Measurements from ENCODE around the gene MMGT1.

MMGT1 gene

DNA sequence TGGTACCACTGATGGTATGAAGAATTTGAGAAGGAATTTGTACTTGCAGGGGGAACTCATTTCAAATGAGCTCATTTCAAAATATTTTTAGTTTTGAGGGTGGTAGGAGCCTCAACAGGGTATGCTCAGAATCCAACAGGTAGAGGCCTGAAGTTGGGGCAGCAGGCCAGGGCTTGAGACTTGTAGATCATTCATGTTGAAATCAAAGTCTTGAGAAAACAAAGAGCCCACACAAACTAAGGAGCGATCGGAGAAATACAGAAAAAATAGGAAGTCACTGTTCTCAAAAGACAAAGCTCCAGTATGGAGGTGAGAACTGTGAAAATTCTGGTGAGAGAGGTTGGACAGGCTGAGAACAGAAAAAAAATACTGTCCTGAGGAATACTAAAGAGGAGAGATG is 10.5 kb upstream of the MMGT1 start:
- Histone ChIP-seq H3K27me3 (ENCODE audit: insufficient read depth, low read length) (no peaks in the 10 kb centered on the region), H3K36me3 (ENCODE audit: insufficient read depth, low read length) (no peaks in the 10 kb centered on the region), H3K27ac (ENCODE audit: low read depth, low read length) (no peak overlapping the region), H3K79me2 (ENCODE audit: control insufficient read depth, insufficient read depth, low read length, unreplicated experiment) (peaks cover 11% of the 10 kb centered on the region), H3K4me1 (ENCODE audit: control insufficient read depth, insufficient read depth, low read length, unreplicated experiment) (peaks cover 4% of the 10 kb centered on the region), H2AFZ (ENCODE audit: low read length, unreplicated experiment) (peak overlapping the region; percentile 98), H3K4me3 (ENCODE audit: low read depth, low read length) (peak overlapping the region; percentile 79)

GRCh38 chrX:135982860-135983259 is 9.1 kb upstream of the MMGT1 start:
- Histone ChIP-seq H3K4me3 (ENCODE audit: low read depth, low read length) (no peak overlapping the region), H2AFZ (ENCODE audit: low read length, unreplicated experiment) (no peak overlapping the region), H3K79me2 (ENCODE audit: control insufficient read depth, insufficient read depth, low read length, unreplicated experiment) (peaks cover 7% of the 10 kb centered on the region), H3K36me3 (ENCODE audit: insufficient read depth, low read length) (no peaks in the 10 kb centered on the region), H3K27ac (ENCODE audit: low read depth, low read length) (no peak overlapping the region), H3K27me3 (ENCODE audit: insufficient read depth, low read length) (no peaks in the 10 kb centered on the region), H3K4me1 (ENCODE audit: control insufficient read depth, insufficient read depth, low read length, unreplicated experiment) (peaks cover 2% of the 10 kb centered on the region)

GRCh38 chrX:135981668-135982067 is 7.9 kb upstream of the MMGT1 start:
- Histone ChIP-seq H3K4me3 (ENCODE audit: low read depth, low read length) (no peak overlapping the region), H2AFZ (ENCODE audit: low read length, unreplicated experiment) (no peak overlapping the region), H3K79me2 (ENCODE audit: control insufficient read depth, insufficient read depth, low read length, unreplicated experiment) (peaks cover 3% of the 10 kb centered on the region), H3K4me1 (ENCODE audit: control insufficient read depth, insufficient read depth, low read length, unreplicated experiment) (peaks cover 2% of the 10 kb centered on the region), H3K27me3 (ENCODE audit: insufficient read depth, low read length) (no peaks in the 10 kb centered on the region), H3K27ac (ENCODE audit: low read depth, low read length) (no peak overlapping the region), H3K36me3 (ENCODE audit: insufficient read depth, low read length) (no peaks in the 10 kb centered on the region)

DNA sequence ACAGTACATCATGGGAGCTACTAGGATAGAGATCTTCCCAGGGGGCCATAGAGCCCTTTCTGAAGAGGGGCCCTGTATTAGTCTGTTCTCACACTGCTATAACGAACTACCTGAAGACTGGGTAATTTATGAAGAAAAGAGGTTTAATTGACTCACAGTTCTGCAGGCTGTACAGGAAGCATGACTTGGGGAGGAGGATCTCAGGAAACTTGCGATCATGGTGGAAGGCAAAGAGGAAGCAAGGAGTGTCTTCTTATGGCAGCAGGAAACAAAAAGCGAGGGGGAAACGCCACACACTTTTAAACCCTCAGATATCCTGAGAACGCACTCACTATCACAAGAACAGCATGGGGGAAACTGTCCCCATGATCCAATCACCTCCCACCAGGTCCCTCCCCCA is 7.2 kb upstream of the MMGT1 start:
- no peaks in the 10 kb centered on the region for H3K27me3 ChIP-seq (ENCODE audit: insufficient read depth, low read length)
- no peak overlapping the region for H3K27ac ChIP-seq (ENCODE audit: low read depth, low read length)

GRCh38 chrX:135977611-135978010 is 3.8 kb upstream of the MMGT1 start:
- Histone ChIP-seq H2AFZ (ENCODE audit: low read length, unreplicated experiment) (no peak overlapping the region), H3K4me3 (ENCODE audit: low read depth, low read length) (no peak overlapping the region), H3K79me2 (ENCODE audit: control insufficient read depth, insufficient read depth, low read length, unreplicated experiment) (peaks cover 8% of the 10 kb centered on the region), H3K36me3 (ENCODE audit: insufficient read depth, low read length) (no peaks in the 10 kb centered on the region), H3K27me3 (ENCODE audit: insufficient read depth, low read length) (no peaks in the 10 kb centered on the region), H3K27ac (ENCODE audit: low read depth, low read length) (no peak overlapping the region), H3K4me1 (ENCODE audit: control insufficient read depth, insufficient read depth, low read length, unreplicated experiment) (no peaks in the 10 kb centered on the region)

More for the DNA sequence above, 7.2 kb upstream of the MMGT1 start:
- Histone ChIP-seq H3K36me3 (ENCODE audit: insufficient read depth, low read length) (no peaks in the 10 kb centered on the region), H3K4me1 (ENCODE audit: control insufficient read depth, insufficient read depth, low read length, unreplicated experiment) (peaks cover 2% of the 10 kb centered on the region), H3K79me2 (ENCODE audit: control insufficient read depth, insufficient read depth, low read length, unreplicated experiment) (no peaks in the 10 kb centered on the region), H3K4me3 (ENCODE audit: low read depth, low read length) (no peak overlapping the region), H2AFZ (ENCODE audit: low read length, unreplicated experiment) (no peak overlapping the region)

- Histone ChIP-seq H3K27ac (ENCODE audit: low read depth, low read length) (no peak overlapping the region), H3K36me3 (ENCODE audit: insufficient read depth, low read length) (no peaks in the 10 kb centered on the region), H3K4me3 (ENCODE audit: low read depth, low read length) (no peak overlapping the region), H3K79me2 (ENCODE audit: control insufficient read depth, insufficient read depth, low read length, unreplicated experiment) (peaks cover 25% of the 10 kb centered on the region), H3K27me3 (ENCODE audit: insufficient read depth, low read length) (no peaks in the 10 kb centered on the region), H3K4me1 (ENCODE audit: control insufficient read depth, insufficient read depth, low read length, unreplicated experiment) (peaks cover 7% of the 10 kb centered on the region), H2AFZ (ENCODE audit: low read length, unreplicated experiment) (no peak overlapping the region)
Observed at GRCh38 chrX:135975421-135975820, 1.6 kb upstream of the MMGT1 start.

- H3K27me3 ChIP-seq (ENCODE audit: insufficient read depth, low read length) = no peaks in the 10 kb centered on the region
- peaks cover 7% of the 10 kb centered on the region for H3K4me1 ChIP-seq (ENCODE audit: control insufficient read depth, insufficient read depth, low read length, unreplicated experiment)
- H3K79me2 ChIP-seq (ENCODE audit: control insufficient read depth, insufficient read depth, low read length, unreplicated experiment) = peaks cover 25% of the 10 kb centered on the region
- no peak overlapping the region for H3K27ac ChIP-seq (ENCODE audit: low read depth, low read length)
- peak overlapping the region; percentile 72 for H3K4me3 ChIP-seq (ENCODE audit: low read depth, low read length)
- H3K36me3 ChIP-seq (ENCODE audit: insufficient read depth, low read length) = no peaks in the 10 kb centered on the region
- peak overlapping the region; percentile 38 for H2AFZ ChIP-seq (ENCODE audit: low read length, unreplicated experiment)
Observed at GRCh38 chrX:135974279-135974856, 580 bp upstream of the MMGT1 start.

DNA sequence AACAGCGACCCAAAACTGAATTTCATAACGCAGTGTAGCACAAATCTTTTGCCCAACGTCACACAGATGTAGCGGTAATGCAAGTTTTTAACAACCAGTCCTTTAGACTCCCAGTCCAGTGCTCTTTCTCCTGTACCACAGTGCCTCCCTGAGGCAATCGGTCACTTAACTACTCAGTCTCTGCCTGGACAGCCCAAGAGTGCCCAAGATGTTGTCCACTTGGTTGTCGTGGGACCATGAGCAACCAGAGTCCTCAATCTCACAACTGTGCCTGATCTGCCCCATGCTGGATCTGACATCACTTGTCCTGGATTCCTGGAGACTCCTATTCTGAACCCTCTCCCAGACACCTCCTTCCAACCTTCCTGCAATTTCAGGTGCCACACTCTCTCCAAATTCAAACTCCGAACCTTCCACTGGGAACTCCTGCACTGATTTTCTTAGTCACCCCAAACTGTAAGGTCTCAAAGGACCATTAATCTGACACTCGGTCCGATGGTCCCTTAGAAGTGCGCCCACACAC is 702 bp downstream of the MMGT1 start:
- Histone ChIP-seq H3K27ac (ENCODE audit: low read depth, low read length) (peak overlapping the region; percentile 96), H3K79me2 (ENCODE audit: control insufficient read depth, insufficient read depth, low read length, unreplicated experiment) (peaks cover 25% of the 10 kb centered on the region), H2AFZ (ENCODE audit: low read length, unreplicated experiment) (peak overlapping the region; percentile 85), H3K4me3 (ENCODE audit: low read depth, low read length) (peak overlapping the region; percentile 98), H3K27me3 (ENCODE audit: insufficient read depth, low read length) (no peaks in the 10 kb centered on the region), H3K4me1 (ENCODE audit: control insufficient read depth, insufficient read depth, low read length, unreplicated experiment) (peaks cover 7% of the 10 kb centered on the region), H3K36me3 (ENCODE audit: insufficient read depth, low read length) (no peaks in the 10 kb centered on the region)

DNA sequence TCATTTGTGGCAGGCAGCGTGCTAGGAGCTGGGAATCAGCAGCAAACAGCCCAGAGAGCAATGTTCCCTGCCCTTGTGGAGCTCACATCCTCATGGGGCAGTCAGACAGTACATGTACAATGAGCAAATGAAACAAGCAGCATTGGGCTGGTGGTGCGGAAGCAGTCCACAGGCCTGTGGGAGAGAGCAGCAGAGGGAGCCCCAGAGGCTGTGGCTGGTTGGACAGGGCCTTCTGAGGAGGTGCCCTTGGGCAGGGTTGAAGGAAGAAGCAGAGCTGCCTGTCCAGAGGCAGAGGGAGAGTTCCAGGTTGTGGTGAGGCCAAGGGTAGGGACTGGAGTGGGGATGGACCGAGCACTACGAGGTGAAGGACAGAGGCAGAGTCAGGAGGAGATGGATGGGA is 22.5 kb downstream of the MMGT1 start:
- Histone ChIP-seq H3K27ac (ENCODE audit: low read depth, low read length) (no peak overlapping the region), H2AFZ (ENCODE audit: low read length, unreplicated experiment) (no peak overlapping the region), H3K27me3 (ENCODE audit: insufficient read depth, low read length) (no peaks in the 10 kb centered on the region), H3K79me2 (ENCODE audit: control insufficient read depth, insufficient read depth, low read length, unreplicated experiment) (no peaks in the 10 kb centered on the region), H3K36me3 (ENCODE audit: insufficient read depth, low read length) (no peaks in the 10 kb centered on the region), H3K4me1 (ENCODE audit: control insufficient read depth, insufficient read depth, low read length, unreplicated experiment) (no peaks in the 10 kb centered on the region), H3K4me3 (ENCODE audit: low read depth, low read length) (no peak overlapping the region)

- no peaks in the 10 kb centered on the region for H3K27me3 ChIP-seq (ENCODE audit: insufficient read depth, low read length)
- no peaks in the 10 kb centered on the region for H3K36me3 ChIP-seq (ENCODE audit: insufficient read depth, low read length)
- no peak overlapping the region for H2AFZ ChIP-seq (ENCODE audit: low read length, unreplicated experiment)
- no peaks in the 10 kb centered on the region for H3K4me1 ChIP-seq (ENCODE audit: control insufficient read depth, insufficient read depth, low read length, unreplicated experiment)
- H3K27ac ChIP-seq (ENCODE audit: low read depth, low read length) = no peak overlapping the region
- H3K4me3 ChIP-seq (ENCODE audit: low read depth, low read length) = no peak overlapping the region
- H3K79me2 ChIP-seq (ENCODE audit: control insufficient read depth, insufficient read depth, low read length, unreplicated experiment) = no peaks in the 10 kb centered on the region
Observed at GRCh38 chrX:135944486-135944885, 29.3 kb downstream of the MMGT1 start.

- H3K27me3 ChIP-seq (ENCODE audit: insufficient read depth, low read length) = no peaks in the 10 kb centered on the region
Observed at GRCh38 chrX:135931644-135932487, 41.9 kb downstream of the MMGT1 start.

More at GRCh38 chrX:135931644-135932487, 41.9 kb downstream of the MMGT1 start:
- Histone ChIP-seq H3K4me1 (ENCODE audit: control insufficient read depth, insufficient read depth, low read length, unreplicated experiment) (no peaks in the 10 kb centered on the region), H3K4me3 (ENCODE audit: low read depth, low read length) (no peak overlapping the region), H2AFZ (ENCODE audit: low read length, unreplicated experiment) (no peak overlapping the region), H3K27ac (ENCODE audit: low read depth, low read length) (no peak overlapping the region), H3K79me2 (ENCODE audit: control insufficient read depth, insufficient read depth, low read length, unreplicated experiment) (no peaks in the 10 kb centered on the region), H3K36me3 (ENCODE audit: insufficient read depth, low read length) (no peaks in the 10 kb centered on the region)

All from ACC112 (cell line).